Measurements from ENCODE around the gene ELMO1.

Gene ELMO1

DNA sequence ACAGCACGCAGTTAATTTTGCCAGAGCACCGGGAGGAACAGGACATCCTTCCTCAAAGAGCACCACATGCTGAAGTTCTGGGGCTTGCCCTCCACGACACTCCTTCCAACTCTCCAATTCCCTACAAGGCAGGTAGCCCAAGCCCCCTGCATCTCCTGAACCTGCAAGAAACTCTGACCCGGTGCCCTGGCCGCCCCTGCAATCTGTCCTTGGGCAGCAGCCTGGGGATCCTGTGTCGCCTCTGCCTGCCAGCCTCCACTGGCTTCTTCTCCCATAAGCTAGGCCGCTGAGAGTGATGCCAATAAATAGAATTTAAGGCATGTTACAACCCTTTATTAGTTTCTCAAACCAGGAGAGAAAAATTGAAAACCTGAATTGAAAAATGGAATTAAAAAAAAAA is 182.8 kb downstream of the ELMO1 start:
- no peak for DNase-seq (ENCODE audit: low read depth, low spot score)
- no peak overlapping the region for H3K4me3 ChIP-seq (ENCODE audit: low read length)

DNA sequence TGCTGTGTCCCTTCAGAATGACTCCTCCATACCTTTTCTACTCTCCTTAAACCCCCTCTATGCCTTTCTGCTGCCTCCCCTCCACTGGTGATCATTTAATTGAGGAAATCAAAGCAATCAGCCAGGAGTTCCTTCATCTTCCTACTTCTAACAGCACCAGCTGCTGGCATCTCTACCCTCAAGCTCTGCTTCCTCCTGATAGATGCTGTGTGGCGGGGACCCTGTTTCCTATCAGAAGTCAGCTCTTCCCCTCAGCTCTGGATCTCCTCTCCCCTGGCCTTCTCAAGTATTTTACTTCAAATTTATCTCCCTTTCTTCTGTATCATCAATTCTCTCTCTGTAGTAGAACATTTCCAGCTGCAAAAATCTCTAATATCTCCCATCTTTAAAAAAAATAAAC is 183.7 kb downstream of the ELMO1 start:
- no peak for DNase-seq (ENCODE audit: low read depth, low spot score)

DNA sequence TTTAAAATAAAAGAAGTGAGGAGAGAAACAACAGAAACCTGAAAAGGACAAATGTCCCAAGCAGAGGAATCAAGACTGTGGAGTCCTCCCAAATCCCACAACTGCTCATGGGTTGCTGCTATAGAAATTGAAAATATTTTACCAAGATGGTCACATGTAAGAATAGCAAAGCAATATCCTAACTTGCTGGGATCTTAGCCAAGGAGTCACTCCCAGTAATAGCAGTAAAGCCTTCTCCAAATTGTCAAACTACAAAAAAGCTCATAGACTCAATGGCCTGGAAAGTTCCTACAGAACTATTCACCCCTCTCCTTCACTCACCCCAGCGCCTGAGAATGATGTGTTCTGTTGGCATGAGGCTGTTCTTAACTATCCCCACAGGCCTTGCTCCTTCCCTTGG is 186.5 kb downstream of the ELMO1 start:
- no peak for DNase-seq (ENCODE audit: low read depth, low spot score)
- H3K4me3 ChIP-seq (ENCODE audit: low read length) = no peak overlapping the region

More for the DNA sequence above, 183.7 kb downstream of the ELMO1 start:
- no peak overlapping the region for H3K4me3 ChIP-seq (ENCODE audit: low read length)

DNA sequence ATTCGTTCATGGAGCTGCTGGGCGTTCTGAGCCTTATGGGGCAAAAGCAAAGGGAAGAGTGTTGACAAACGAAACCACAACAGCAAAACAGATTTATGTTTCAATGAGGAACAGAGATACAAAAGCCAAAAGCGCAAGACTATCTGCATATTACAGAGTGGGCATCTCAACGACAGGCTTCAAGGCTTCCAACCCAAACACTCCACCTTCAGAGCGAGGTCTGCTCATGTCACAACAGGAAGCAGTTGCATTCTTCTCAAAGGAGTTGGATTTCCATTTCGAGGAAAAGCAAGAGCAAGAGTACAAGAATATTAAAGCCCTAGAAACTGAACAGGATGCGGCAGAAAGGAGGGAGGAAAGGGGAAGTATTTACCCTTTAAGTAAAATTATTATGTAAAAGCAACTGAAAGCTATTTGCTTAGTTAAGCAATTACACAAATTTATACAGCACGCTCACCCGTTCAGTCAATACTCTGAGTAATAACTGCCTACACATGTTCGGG is 189.3 kb downstream of the ELMO1 start:
- H3K4me3 ChIP-seq (ENCODE audit: low read length) = no peak overlapping the region
- DNase-seq (ENCODE audit: low read depth, low spot score) = no peak

DNA sequence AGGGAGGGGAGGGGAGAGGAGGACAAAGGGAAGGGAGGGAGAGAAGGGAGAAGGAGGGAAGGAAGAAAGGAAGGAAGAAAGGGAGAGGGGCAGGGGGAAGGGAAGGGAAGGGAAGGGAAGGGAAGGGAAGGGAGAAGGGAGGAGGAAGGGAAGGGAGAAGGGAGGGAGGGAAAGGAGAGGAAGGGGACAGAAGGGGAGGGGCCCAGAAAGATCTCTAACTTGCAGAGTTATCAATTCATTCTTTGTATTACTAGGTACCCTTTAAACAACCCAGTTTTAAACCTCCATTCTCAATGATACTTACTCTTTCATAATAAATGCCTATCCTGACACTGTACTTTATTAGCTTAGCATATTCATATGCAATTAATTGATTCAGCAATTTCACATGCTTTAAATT is 192.0 kb downstream of the ELMO1 start:
- DNase-seq (ENCODE audit: low read depth, low spot score) = no peak
- no peak overlapping the region for H3K4me3 ChIP-seq (ENCODE audit: low read length)

DNA sequence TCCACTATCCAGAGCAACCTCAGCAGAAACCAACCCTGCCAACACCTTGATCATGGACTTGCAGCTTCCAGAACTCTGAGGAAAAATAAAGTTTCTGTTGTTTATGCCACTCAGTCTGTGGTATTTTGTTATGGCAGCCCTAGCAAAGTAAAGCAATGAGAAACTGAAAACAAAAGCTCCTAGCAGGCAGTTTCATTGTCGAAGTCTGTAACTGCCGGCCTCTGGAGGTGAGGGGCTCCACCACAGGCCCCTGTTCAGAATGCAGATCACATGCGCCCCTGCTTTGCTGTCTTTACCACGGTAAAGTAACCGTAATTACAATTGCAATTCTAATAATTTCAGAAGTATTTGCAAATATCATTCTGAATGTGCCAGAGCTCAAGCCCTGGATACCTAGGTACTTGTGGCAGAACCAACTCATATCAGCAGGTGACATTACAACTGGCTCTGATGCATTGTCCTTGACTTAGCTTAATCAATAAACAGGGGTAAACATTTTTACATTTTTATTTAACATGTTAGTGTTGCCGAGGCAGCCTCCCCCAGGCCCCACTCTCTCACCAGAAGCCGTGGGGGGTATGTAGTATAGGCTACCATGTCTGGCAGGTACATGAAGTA is 193.2 kb downstream of the ELMO1 start:
- no peak overlapping the region for H3K4me3 ChIP-seq (ENCODE audit: low read length)
- no peak for DNase-seq (ENCODE audit: low read depth, low spot score)

DNA sequence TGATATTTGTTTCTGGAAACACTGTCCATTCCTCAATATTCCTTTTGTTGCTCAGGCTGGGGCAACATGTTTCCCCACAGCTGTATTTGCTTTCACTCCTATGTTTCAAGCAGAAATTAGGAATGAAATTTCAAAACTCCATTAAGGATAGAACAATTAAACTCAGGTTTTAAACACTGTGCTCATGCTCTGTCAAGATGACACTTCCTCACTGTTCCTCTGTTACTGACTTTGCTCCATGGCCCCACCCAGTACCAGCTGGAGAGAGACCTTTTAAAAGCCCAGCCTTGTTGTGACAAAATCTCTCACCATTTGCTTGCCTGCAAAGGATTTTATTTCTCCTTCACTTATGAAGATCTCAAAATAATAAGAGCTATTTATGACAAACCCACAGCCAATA is 197.4 kb downstream of the ELMO1 start:
- H3K4me3 ChIP-seq (ENCODE audit: low read length) = no peak overlapping the region
- DNase-seq (ENCODE audit: low read depth, low spot score) = no peak

DNA sequence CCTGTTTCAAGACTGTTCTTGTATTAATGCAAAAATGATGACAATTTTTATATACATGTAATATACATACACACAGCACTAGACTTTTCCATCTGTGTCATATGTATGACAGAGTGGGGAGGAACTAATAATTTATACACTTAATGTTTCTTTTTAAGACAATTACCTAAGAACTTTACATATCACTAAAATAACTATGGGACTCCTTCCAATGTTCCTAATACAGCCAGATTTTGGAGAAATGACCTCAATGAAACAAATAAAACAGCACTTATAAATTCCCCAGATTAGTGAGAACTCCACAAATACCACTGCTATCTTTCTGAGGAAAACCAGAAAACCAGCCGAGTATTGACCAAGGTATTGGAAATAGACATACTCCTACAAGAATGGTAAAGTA is 199.4 kb downstream of the ELMO1 start:
- H3K4me3 ChIP-seq (ENCODE audit: low read length) = no peak overlapping the region
- DNase-seq (ENCODE audit: low read depth, low spot score) = no peak

DNA sequence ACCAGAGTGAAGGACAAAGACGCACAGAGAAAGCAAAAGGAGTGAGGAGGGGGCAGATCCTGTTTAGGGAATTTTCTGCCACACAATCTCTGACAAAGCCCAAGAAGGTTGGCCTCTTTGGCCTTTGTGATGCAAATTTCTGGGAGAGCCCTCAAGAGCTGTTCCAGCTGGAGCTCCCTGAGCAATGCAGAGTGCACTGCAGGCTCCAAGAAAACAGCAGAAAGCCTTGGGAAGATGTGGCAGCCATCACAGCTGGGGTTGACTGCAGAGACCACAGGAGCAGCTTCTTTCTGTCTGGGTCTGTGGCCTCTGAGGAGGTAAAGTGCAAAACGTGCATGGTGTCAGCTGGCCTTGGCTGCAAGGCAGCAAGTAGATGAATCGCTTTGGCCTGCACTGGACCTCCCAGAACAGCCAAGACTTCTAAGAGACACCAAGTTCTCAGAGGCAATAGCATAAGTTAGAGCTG is 200.2 kb downstream of the ELMO1 start:
- no peak overlapping the region for H3K4me3 ChIP-seq (ENCODE audit: low read length)
- no peak for DNase-seq (ENCODE audit: low read depth, low spot score)

DNA sequence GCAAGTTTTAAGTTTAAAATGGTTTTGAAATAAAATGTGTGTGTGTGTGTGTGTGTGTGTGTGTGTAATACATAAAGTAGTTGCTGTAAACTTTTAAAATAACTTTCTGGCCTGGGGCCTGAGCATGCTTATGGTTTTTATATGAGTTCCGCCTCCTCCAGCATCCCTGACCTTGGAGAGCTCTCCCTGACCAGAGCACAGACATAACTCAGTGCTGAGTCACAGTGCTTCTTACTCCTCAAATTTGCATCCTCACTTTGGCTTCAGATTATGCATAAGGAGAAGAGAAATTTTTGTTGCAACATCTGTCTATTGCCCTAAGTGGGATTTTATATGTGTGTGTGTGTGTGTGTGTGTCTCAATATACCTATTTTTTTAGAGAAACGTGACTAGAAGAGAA is 200.8 kb downstream of the ELMO1 start:
- H3K4me3 ChIP-seq (ENCODE audit: low read length) = no peak overlapping the region
- no peak for DNase-seq (ENCODE audit: low read depth, low spot score)

DNA sequence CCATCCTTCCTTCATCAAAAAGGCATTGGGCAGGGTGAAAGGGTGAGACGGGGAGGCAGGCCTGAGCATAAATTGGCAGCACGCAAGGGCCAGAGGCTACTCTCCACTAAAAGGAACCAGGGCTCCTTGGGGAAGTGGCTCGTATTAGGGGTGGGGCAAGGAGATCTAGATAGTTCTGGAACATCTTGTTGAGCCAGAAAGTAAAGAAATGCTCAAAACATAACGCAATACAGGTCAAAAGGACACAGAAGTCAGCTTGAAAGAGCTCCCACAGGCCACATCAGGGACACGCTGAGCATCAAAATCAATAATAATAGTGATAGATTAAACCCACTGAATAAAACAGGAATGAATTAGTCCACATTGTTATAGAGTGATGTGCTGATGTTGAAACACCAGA is 203.1 kb downstream of the ELMO1 start:
- no peak overlapping the region for H3K4me3 ChIP-seq (ENCODE audit: low read length)
- DNase-seq (ENCODE audit: low read depth, low spot score) = no peak

DNA sequence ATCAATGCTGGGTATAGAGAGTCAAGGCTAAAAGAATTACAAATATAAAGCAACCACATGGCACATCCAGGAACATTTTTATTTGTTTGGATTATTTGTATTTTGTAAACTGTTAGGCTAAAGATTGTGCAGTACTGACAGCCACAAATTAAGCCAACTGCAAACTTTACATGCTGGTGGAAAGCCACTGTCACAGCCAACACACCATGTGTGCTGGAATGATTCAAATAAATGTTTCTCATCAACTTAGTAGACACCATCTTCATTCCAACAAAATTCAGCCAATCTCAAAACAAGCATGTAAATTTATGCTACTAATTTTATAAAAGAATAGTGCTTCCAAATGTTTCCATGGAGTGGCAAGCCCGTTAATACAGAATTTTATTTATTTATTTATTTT is 211.8 kb downstream of the ELMO1 start:
- no peak for DNase-seq (ENCODE audit: low read depth, low spot score)
- H3K4me3 ChIP-seq (ENCODE audit: low read length) = no peak overlapping the region

DNA sequence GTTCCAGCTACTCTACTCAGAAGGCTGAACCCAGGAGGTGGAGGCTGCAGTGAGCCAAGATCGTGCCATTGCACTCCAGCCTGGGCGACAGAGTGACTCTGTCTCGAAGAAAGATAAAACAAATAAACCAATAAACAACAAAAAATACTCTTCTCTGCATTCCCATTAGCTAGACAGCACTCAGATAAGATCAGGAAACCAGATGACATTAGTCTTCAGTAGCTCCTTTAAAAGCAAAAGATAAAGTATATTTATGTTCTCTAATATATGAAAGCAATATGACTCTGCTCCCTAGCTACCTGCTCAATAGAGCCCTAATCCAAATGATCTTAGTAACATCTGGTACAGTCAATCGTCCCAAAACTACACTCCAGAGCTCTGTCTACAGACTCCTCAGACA is 212.9 kb downstream of the ELMO1 start:
- no peak overlapping the region for H3K4me3 ChIP-seq (ENCODE audit: low read length)
- DNase-seq (ENCODE audit: low read depth, low spot score) = no peak

DNA sequence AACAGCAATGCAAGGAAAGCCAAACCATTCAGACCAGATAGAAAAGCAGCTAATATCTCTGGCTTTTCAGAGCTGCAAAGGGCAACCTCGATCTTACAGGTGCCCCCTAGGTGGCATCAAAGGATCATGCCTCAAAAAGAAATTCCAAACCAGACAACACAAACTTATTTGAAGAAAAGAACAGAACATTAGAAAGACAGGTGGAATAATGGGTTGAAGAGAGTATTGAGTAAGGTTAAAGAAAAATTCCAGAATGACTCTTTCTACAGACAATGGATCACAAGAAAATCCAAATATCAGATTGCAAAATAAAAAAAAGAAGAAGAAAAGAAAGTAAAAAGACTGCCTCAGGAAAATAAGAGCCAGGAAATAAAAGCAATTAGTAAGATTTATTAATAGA is 213.7 kb downstream of the ELMO1 start:
- DNase-seq (ENCODE audit: low read depth, low spot score) = peak; percentile 27
- H3K4me3 ChIP-seq (ENCODE audit: low read length) = no peak overlapping the region

DNA sequence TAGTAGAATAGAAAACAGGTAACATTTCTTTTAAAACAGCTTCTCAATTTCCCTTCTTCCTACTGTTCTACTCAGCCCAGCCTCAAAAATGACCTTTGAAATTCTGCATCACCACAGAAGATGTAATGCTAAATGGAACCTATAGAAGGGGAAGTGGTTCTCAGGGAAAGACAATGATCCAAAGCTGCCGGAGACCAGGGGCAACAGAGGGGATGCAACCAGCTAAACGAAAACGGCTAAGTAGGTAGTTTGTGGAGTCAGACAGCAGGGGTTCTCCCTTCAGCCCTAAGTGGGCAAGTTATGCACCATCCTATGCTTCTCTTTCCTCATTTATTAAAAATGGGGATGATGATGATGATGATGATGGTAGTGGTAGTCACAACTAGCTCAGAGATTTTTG is 214.3 kb downstream of the ELMO1 start:
- no peak for DNase-seq (ENCODE audit: low read depth, low spot score)
- no peak overlapping the region for H3K4me3 ChIP-seq (ENCODE audit: low read length)

DNA sequence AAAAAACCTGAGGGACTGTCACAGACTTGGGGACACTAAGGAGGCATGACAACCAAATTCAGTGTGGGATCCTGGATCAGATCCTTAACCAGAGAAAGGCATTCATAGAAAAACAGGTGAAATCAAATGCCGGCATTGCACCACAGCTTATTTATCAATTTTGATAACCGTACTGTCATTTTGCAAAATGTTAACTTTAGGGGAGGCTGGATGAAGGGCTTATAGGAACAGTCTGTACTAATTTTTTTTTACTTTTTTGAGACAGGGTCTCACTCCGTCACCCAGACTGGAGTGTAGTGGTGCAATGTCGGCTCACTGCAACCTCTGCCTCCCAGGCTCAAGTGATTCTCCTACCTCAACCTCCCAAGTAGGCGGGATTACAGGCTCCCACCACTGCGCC is 217.1 kb downstream of the ELMO1 start:
- no peak overlapping the region for H3K4me3 ChIP-seq (ENCODE audit: low read length)
- no peak for DNase-seq (ENCODE audit: low read depth, low spot score)

DNA sequence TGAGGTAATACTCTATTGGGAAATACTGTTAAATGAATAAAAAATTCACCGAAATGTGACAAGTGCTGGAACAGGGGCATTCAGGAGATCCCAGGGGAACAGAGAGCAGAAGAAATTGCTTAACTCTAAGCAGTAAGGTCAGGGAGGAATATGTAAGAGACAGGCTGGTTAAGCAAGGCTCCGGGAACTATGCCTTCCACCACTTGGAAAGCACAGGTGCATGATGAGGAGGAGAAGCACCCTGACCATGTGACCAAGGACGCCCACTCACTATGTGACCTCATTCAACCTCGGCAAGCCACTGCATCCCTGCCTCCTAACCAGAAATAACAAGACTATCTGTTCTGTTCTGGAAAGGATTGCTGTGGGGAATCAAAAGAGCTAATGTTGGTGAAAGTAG is 218.4 kb downstream of the ELMO1 start:
- no peak overlapping the region for H3K4me3 ChIP-seq (ENCODE audit: low read length)
- no peak for DNase-seq (ENCODE audit: low read depth, low spot score)

DNA sequence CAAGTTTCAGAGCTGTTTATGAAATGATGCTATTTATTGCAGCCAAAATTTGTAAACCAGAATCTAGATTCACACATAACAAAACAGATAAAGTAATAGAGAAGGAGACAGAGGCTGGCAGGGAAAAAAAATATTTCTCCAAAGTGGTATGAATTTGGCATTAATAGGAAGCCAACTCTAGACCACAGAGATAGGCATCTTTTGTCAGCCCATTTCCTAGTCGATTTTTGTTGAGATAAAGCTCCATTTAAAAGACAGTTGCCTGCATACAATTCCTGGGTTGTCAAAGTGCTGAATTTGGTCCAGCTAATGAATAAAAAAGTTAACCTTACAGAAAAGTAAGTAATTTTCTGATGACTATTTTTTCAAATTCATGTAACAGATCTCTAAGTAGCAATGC is 219.3 kb downstream of the ELMO1 start:
- H3K4me3 ChIP-seq (ENCODE audit: low read length) = no peak overlapping the region
- DNase-seq (ENCODE audit: low read depth, low spot score) = peak; percentile 21

DNA sequence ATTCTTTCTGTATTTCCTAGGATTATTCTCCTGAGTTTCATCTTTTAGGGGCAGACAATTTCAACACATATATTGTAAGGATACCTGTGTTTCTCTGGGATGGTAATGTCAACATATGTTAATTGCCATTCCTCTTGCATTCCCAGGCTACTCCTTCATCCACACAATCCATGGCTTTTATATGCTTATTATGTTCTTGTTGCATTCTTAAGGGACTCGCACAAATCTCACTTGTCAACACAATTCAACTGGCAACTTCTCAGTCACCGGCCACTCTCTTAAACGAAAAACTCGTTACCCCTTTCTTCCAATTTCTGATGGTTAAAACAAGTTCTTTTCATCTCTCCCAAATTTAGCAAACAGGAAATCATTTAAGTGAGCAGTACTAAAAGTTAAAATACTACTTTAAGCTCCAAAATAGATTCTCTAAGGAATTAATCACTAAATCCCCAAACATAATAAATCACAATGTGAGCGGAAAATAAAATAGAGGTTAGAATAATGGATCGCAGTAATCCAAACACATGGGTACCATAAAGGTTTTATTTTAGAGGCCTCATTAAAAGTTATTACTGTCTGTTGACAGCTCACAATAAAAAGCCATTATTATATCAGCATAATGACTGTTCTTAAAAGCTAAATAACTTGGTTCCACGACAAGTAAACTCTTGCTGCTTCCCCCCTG is 223.2 kb downstream of the ELMO1 start:
- H3K4me3 ChIP-seq (ENCODE audit: low read length) = no peak overlapping the region
- no peak for DNase-seq (ENCODE audit: low read depth, low spot score)

DNA sequence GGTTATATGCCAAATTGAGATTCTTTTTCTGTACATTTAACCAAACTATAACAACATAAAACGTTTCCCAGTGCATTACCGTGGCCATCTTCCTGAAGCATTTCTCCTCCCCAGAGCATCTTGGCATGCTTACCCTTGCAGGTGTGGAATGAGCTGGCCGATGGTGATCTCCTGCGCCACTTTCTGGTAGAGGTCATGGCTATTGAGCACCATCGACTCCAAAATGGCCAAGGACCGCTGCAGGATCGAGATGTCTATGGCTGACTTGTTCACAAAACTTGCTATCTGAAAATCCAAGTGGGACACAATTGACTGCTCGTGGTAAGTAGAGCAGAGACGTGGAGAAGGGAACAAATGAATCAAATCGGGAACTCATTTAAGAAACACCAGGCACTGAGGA is 223.9 kb downstream of the ELMO1 start:
- no peak for DNase-seq (ENCODE audit: low read depth, low spot score)

DNA sequence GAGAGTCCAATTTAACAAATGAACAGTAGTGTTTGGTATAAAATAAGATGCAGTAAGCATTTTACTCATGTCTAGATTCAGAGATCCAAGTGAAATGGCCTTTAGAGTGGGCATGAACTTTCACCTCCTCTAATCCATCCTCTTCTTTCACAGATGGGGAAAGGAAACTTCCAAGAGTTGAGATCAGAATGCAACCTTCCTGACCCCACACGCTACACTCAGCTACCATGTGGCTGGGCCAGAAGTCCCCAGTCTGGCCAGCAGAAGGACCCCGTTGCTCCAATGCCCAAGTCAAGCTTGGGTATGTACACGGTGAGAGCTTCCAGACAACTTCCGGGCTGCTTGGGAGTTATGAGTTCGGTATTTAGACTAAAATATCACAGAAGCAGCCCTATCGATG is 228.0 kb downstream of the ELMO1 start:
- no peak overlapping the region for H3K4me3 ChIP-seq (ENCODE audit: low read length)
- DNase-seq (ENCODE audit: low read depth, low spot score) = no peak

More for the DNA sequence above, 223.9 kb downstream of the ELMO1 start:
- no peak overlapping the region for H3K4me3 ChIP-seq (ENCODE audit: low read length)

All from Jurkat, Clone E6-1 (cell line).